Fibroblast of lung (primary cell): ENCODE results near the gene SEMA4D.

Source experiments
- EZH2 ChIP-seq: IDR thresholded peaks from 2 replicates; pipeline ENCODE4 v1.5.1; 2012; ENCODE audit warnings: low read length, control low read depth, mild to moderate bottlenecking; ENCODE audit errors: missing control alignments
- TF ChIP-seq, protein P1 (sequence below), 2 donors: IDR thresholded peaks in 1 of 2; conservative IDR thresholded peaks in 1 of 2; 1 replicate in 1 of 2; 2 replicates in 1 of 2; pipeline ENCODE4 v1.5.1; 2011 to 2012; ENCODE audit warnings: low read length in 2 of 2, control low read depth in 1 of 2, inconsistent platforms in 1 of 2, low read depth in 1 of 2, mild to moderate bottlenecking in 1 of 2

- TF ChIP-seq, protein P1, sequence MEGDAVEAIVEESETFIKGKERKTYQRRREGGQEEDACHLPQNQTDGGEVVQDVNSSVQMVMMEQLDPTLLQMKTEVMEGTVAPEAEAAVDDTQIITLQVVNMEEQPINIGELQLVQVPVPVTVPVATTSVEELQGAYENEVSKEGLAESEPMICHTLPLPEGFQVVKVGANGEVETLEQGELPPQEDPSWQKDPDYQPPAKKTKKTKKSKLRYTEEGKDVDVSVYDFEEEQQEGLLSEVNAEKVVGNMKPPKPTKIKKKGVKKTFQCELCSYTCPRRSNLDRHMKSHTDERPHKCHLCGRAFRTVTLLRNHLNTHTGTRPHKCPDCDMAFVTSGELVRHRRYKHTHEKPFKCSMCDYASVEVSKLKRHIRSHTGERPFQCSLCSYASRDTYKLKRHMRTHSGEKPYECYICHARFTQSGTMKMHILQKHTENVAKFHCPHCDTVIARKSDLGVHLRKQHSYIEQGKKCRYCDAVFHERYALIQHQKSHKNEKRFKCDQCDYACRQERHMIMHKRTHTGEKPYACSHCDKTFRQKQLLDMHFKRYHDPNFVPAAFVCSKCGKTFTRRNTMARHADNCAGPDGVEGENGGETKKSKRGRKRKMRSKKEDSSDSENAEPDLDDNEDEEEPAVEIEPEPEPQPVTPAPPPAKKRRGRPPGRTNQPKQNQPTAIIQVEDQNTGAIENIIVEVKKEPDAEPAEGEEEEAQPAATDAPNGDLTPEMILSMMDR (conservative IDR thresholded peaks at IDR 0.05 in 1 of 2, IDR thresholded peaks at IDR 0.05 in 1 of 2; ENCODE audit: low read depth in 1 of 2, low read length in 2 of 2) = no peak
- no peak for TF ChIP-seq EZH2
These were observed 103.5 kb downstream of the SEMA4D start for GRCh38 chr9:89394412-89394811.
